Neural cell (in vitro differentiated cells): ENCODE results near the gene CAPN9.

Source experiments
- CTCF ChIP-seq: fragments of 450-650 bp; IDR thresholded peaks from 2 replicates; pipeline ENCODE4 v1.5.1; 2014; ENCODE audit warnings: antibody characterized with exemption, mild to moderate bottlenecking, moderate library complexity; ENCODE audit not compliant: poor library complexity, severe bottlenecking
- EP300 ChIP-seq: fragments of 450-650 bp; conservative IDR thresholded peaks from 2 replicates; pipeline ENCODE4 v1.6.1; 2014; ENCODE audit warnings: antibody characterized with exemption, mild to moderate bottlenecking, moderate library complexity; ENCODE audit not compliant: poor library complexity, severe bottlenecking
- EZH2 ChIP-seq: fragments of 200-600, 300-800 bp; shearing (Covaris generic), sonication (generic); IDR thresholded peaks from 2 replicates; pipeline ENCODE4 v1.6.1; 2014; ENCODE audit warnings: antibody characterized with exemption, low read length, borderline replicate concordance, mild to moderate bottlenecking; ENCODE audit not compliant: insufficient read depth, poor library complexity, severe bottlenecking
- MXI1 ChIP-seq: fragments of 450-650 bp; conservative IDR thresholded peaks from 2 replicates; pipeline ENCODE4 v1.6.1; 2014; ENCODE audit warnings: antibody characterized with exemption, mild to moderate bottlenecking; ENCODE audit not compliant: poor library complexity, severe bottlenecking
- POLR2AphosphoS5 ChIP-seq: IDR thresholded peaks from 2 replicates; pipeline ENCODE4 v1.6.1; 2012
- RAD21 ChIP-seq: fragments of 450-650 bp; conservative IDR thresholded peaks from 2 replicates; pipeline ENCODE4 v1.6.1; 2014; ENCODE audit warnings: antibody characterized with exemption, mild to moderate bottlenecking, moderate library complexity
- REST ChIP-seq: IDR thresholded peaks from 2 replicates; pipeline ENCODE4 v1.6.1; 2012; ENCODE audit warnings: borderline replicate concordance
- SMC3 ChIP-seq: fragments of 450-650 bp; conservative IDR thresholded peaks from 2 replicates; pipeline ENCODE4 v1.6.1; 2014; ENCODE audit warnings: antibody characterized with exemption, mild to moderate bottlenecking, moderate library complexity; ENCODE audit not compliant: poor library complexity
- TAF1 ChIP-seq: IDR thresholded peaks from 2 replicates; pipeline ENCODE4 v1.6.1; 2012; ENCODE audit warnings: low read depth

- TF ChIP-seq CTCF: no peak
- TF ChIP-seq EZH2: no peak
- no peak for TF ChIP-seq TAF1
- no peak for TF ChIP-seq REST
- TF ChIP-seq EP300: no peak
- no peak for TF ChIP-seq POLR2AphosphoS5
- TF ChIP-seq RAD21: no peak
- no peak for TF ChIP-seq SMC3
- TF ChIP-seq MXI1: no peak
These were observed 33.7 kb upstream of the CAPN9 start for GRCh38 chr1:230713547-230713914.
